Kidney (tissue), 14 donors: ENCODE data around the gene BSND. TPM values are rescaled to one million over a fixed set of nuclear protein-coding genes. Genes with fewer than 3 reads are reported as not detected.
A peak's percentile ranks its signal among the peaks of the same experiment; 100 is the strongest.

Experiments
- DNase-seq, 5 donors: peaks; one replicate each; pipeline ENCODE4 v3.0.0-alpha.2; 2013 to 2020
- FAIRE-seq: peaks from 2 replicates; lab custom pipeline; 2012; peaks lifted over from hg19 to GRCh38; lab: Jason Lieb, UNC
- H3K27ac ChIP-seq, 2 donors: one replicate each; pipeline ENCODE4 v1.7.0; 2013; ENCODE audit warnings: low read depth in 2 of 2, low read length in 2 of 2, inconsistent platforms in 1 of 2
- H3K27me3 ChIP-seq: one replicate; pipeline ENCODE4 v1.7.1; 2013; ENCODE audit warnings: low read length, inconsistent platforms; ENCODE audit not compliant: control insufficient read depth, insufficient read depth
- H3K36me3 ChIP-seq, 3 donors: one replicate each; pipeline versions ENCODE4 v1.7.0 to v1.7.1; 2013; ENCODE audit warnings: low read length in 3 of 3, control low read depth in 1 of 3, inconsistent platforms in 1 of 3; ENCODE audit not compliant: insufficient read depth in 3 of 3, control insufficient read depth in 2 of 3
- H3K4me1 ChIP-seq, 3 donors: one replicate each; pipeline versions ENCODE4 v1.7.0 to v1.7.1; 2013; ENCODE audit warnings: low read length in 3 of 3, inconsistent platforms in 1 of 3, low read depth in 1 of 3; ENCODE audit not compliant: control insufficient read depth in 2 of 3, insufficient read depth in 2 of 3
- H3K4me3 ChIP-seq, 3 donors: one replicate each; pipeline versions ENCODE4 v1.7.0 to v1.8.1; 2013; ENCODE audit warnings: low read length in 3 of 3, control low read depth in 1 of 3, inconsistent platforms in 1 of 3
- H3K9ac ChIP-seq, 3 donors: one replicate each; pipeline versions ENCODE4 v1.7.0 to v1.7.1; 2013; ENCODE audit warnings: low read length in 3 of 3, control low read depth in 1 of 3, inconsistent platforms in 1 of 3
- H3K9me3 ChIP-seq, 3 donors: one replicate each; pipeline versions ENCODE4 v1.7.0 to v1.7.1; 2013; ENCODE audit warnings: low read length in 3 of 3, control low read depth in 1 of 3, inconsistent platforms in 1 of 3; ENCODE audit not compliant: control insufficient read depth in 2 of 3, insufficient read depth in 1 of 3
- intact Hi-C: fragments of 100-400 bp; cut with DNase I; formaldehyde crosslinking; loops from one replicate; pipeline ENCODE4 v1.11.1; 2022
- polyA plus RNA-seq: library from polyadenylated mRNA; stranded (reverse); fragments of 350-450 nt; fragmentation: Illumina TruSeq; extraction: RNeasy Lipid Tissue Mini Kit (QIAGEN cat#74804); gene quantifications from one replicate; pipeline ENCODE4 v1.2.3, GENCODE V29; 2014; ENCODE audit warnings: low read depth, low replicate concordance; ENCODE audit not compliant: insufficient read depth
- total RNA-seq: library from RNA; stranded (reverse); fragmentation: NEBNext Ultra II Directional; extraction: Animal tissue kit (Norgen Biotek cat#: 25700); gene quantifications from one replicate; pipeline ENCODE4 v1.2.1, GENCODE V29; 2021
- TF ChIP-seq, protein P1 (sequence below): IDR thresholded peaks from 3 replicates; pipeline ENCODE4 v1.5.1; 2012; ENCODE audit warnings: mild to moderate bottlenecking, moderate library complexity, borderline replicate concordance; ENCODE audit not compliant: insufficient read depth; ENCODE audit errors: extremely low read depth
- donor health status: control.
- donor health status: control.
- donor health status: control.
- donor health status: control.
- donor health status: control.
- donor health status: DM: yes; HTN: yes; CAD: no.
- donor health status: Normal renal cell carcinoma (clear cell type).

BSND gene
- total and polyA plus RNA-seq, 2 donors from 2014 or later: 1.4 to 22.7 TPM

DNA sequence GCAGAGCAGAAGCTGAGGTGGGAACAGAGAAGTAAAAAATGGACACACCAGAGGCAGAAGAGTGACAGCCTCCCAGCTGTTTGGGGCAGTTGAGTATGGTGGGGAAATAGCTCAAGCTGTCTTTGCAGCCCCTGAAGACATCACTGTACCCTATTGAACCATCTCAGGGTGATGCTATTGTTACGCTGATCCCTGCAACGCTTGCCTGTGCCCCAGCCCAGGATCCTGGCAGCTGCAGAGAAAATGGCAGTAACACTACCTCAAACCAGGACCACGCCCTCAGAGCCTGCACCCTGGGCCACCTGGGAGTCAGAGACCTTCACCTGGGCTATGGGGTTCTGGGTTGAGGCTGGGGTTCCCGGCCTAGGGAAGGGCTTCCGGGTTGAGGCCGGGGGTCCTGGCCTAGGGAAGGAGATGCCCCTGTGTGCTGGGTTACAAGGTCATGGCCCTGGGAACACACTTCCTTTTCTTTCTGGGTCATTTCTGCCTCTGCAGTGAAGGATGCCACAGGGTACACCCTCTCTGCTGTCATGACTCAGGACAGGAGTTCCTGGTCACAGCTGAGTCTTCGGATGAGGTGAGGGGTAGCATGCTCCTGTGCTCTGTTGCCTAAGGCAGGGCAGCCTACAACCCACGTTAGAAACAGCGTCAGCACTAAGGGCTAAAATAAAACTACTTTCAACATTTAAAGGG, 11.6 kb downstream of the BSND start:
- FAIRE-seq: no peak
- intact Hi-C loops: no loop called here
- TF ChIP-seq, protein P1, sequence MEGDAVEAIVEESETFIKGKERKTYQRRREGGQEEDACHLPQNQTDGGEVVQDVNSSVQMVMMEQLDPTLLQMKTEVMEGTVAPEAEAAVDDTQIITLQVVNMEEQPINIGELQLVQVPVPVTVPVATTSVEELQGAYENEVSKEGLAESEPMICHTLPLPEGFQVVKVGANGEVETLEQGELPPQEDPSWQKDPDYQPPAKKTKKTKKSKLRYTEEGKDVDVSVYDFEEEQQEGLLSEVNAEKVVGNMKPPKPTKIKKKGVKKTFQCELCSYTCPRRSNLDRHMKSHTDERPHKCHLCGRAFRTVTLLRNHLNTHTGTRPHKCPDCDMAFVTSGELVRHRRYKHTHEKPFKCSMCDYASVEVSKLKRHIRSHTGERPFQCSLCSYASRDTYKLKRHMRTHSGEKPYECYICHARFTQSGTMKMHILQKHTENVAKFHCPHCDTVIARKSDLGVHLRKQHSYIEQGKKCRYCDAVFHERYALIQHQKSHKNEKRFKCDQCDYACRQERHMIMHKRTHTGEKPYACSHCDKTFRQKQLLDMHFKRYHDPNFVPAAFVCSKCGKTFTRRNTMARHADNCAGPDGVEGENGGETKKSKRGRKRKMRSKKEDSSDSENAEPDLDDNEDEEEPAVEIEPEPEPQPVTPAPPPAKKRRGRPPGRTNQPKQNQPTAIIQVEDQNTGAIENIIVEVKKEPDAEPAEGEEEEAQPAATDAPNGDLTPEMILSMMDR: no peak
- Histone ChIP-seq H3K36me3 (peaks cover 0 to 12% (median 0%) of the 10 kb centered on the region in 3 donors), H3K4me1 (no peaks in the 10 kb centered on the region), H3K4me3 (no peak overlapping the region), H3K27me3 (no peaks in the 10 kb centered on the region), H3K9me3 (no peaks in the 10 kb centered on the region), H3K9ac (no peak overlapping the region), H3K27ac (no peak overlapping the region)
- no peak for DNase-seq

DNA sequence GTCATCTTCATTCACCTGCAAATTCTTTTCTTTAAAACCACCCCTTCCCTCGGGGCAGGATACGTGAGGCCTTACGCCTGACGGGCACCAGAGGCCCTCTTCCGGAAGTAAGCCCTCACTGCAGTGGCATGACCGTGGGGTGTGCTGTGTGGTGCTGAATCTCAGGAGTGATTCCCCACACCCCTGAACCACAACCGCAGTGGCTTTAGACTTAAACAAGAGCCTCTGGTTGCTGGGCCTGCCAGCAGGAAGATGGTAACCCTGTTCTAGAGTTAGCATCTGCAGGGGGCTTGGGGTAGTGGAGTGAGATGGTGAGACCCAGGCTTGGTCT, 12.1 kb downstream of the BSND start:
- FAIRE-seq: no peak
- H3K36me3 ChIP-seq: peaks cover 0 to 12% (median 0%) of the 10 kb centered on the region in 3 donors
- no peak for DNase-seq
- H3K9ac ChIP-seq: no peak overlapping the region
- H3K4me1 ChIP-seq: no peaks in the 10 kb centered on the region
- TF ChIP-seq, protein P1: peak; percentile 7
- intact Hi-C loops: no loop called here
- no peak overlapping the region for H3K4me3 ChIP-seq
- no peak overlapping the region for H3K27ac ChIP-seq
- no peaks in the 10 kb centered on the region for H3K27me3 ChIP-seq
- H3K9me3 ChIP-seq: no peaks in the 10 kb centered on the region

DNA sequence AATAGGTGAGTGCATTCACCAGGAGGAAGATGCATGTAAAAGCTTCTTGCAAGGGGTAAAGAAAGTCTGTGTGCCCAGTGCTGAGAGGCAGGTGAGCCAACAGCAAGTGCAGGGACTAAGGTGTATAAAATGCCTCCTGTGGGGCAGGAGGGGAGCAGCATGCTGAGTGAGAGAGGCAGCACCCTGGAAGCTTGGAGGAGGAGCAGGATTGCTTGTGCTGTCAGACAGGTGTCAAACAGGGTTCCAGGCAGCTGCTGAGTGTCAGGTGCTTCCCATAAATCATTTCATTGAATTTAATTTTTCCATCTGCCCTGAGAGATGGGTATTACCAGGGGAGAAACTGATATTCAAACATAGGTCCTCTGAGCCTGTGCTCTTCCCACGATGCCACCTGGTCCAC, 13.9 kb downstream of the BSND start:
- Histone ChIP-seq H3K27ac (no peak overlapping the region), H3K9ac (no peak overlapping the region), H3K4me3 (no peak overlapping the region), H3K27me3 (no peaks in the 10 kb centered on the region), H3K36me3 (peaks cover 0 to 12% (median 0%) of the 10 kb centered on the region in 3 donors), H3K4me1 (no peaks in the 10 kb centered on the region), H3K9me3 (no peaks in the 10 kb centered on the region)
- TF ChIP-seq, protein P1: no peak
- no peak for FAIRE-seq
- no peak for DNase-seq
- intact Hi-C loops: no loop called here

DNA sequence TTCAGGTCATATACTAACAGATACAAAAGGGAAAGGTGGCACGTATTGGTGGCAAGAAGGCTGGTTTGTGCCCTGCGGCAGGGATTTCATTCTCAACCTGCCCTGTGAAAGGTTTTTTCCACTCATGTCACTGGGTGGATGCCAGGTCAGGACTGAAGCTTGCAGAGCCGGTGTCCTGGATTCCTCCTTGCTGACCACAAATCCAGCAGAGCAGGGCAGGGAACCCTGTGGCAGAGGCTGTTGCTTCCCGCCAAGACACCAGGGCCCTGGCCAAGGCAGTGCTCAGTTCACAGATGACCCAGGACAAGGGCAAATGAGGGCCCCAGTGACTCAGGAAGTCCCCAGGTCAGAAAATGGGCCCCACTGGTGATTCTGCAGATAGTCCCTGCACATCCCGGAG, 16.4 kb downstream of the BSND start:
- no peak for DNase-seq
- intact Hi-C loops: no loop called here
- Histone ChIP-seq H3K4me3 (no peak overlapping the region), H3K9ac (no peak overlapping the region), H3K36me3 (no peaks in the 10 kb centered on the region), H3K27me3 (no peaks in the 10 kb centered on the region), H3K9me3 (no peaks in the 10 kb centered on the region), H3K27ac (no peak overlapping the region), H3K4me1 (no peaks in the 10 kb centered on the region)
- TF ChIP-seq, protein P1: no peak
- FAIRE-seq: no peak
